Keratinocyte (primary cell): ENCODE data around the gene METTL21A.

Experiments used
- EZH2 ChIP-seq: IDR thresholded peaks from one replicate; pipeline ENCODE4 v1.6.1; 2012; ENCODE audit warnings: inconsistent platforms, mild to moderate bottlenecking, low read length, moderate library complexity
- TF ChIP-seq, protein P1 (sequence below), 3 experiments: IDR thresholded peaks in 1 of 3; conservative IDR thresholded peaks in 1 of 3; optimal IDR thresholded peaks in 1 of 3; 2 replicates in 2 of 3; 3 replicates in 1 of 3; pipeline versions ENCODE3 to v1.5.1; 2011; ENCODE audit warnings: low read length in 3 of 3, mild to moderate bottlenecking in 3 of 3, moderate library complexity in 2 of 3, control low read depth in 1 of 3, inconsistent platforms in 1 of 3; ENCODE audit not compliant: insufficient read depth in 2 of 3; ENCODE audit errors: extremely low read depth in 1 of 3

DNA sequence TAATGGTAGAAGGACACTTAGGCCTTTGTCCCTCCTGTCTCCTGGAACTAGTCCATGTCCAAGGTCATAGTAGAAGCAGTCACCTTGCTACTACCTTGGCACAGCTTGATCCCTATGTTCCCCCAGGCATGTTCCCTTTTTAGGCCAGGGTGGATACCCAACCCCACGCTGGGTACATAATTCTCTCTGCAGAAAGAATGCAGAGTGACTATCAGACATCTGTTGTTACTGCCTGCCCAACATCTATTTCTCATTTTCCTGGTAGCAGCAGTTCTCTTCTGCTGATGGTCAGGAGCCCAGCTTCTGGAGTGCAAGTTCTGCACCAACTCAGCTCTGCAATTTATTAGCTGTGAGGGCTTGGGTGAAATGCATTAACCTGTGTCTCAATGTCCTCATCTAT lies 4.4 kb upstream of the METTL21A start:
- TF ChIP-seq, protein P1, sequence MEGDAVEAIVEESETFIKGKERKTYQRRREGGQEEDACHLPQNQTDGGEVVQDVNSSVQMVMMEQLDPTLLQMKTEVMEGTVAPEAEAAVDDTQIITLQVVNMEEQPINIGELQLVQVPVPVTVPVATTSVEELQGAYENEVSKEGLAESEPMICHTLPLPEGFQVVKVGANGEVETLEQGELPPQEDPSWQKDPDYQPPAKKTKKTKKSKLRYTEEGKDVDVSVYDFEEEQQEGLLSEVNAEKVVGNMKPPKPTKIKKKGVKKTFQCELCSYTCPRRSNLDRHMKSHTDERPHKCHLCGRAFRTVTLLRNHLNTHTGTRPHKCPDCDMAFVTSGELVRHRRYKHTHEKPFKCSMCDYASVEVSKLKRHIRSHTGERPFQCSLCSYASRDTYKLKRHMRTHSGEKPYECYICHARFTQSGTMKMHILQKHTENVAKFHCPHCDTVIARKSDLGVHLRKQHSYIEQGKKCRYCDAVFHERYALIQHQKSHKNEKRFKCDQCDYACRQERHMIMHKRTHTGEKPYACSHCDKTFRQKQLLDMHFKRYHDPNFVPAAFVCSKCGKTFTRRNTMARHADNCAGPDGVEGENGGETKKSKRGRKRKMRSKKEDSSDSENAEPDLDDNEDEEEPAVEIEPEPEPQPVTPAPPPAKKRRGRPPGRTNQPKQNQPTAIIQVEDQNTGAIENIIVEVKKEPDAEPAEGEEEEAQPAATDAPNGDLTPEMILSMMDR (optimal IDR thresholded peaks at IDR 0.05 in 1 of 3, IDR thresholded peaks at IDR 0.05 in 1 of 3, conservative IDR thresholded peaks at IDR 0.05 in 1 of 3; ENCODE audit: extremely low read depth in 1 of 3, insufficient read depth in 2 of 3, low read length in 3 of 3), result no peak
- no peak for TF ChIP-seq EZH2
